ENCODE results near the gene MARCHF11.
A peak's percentile ranks its signal among the peaks of the same experiment; 100 is the strongest.

MARCHF11 gene

GRCh38 chr5:16179511-16179935 lies at the start of gene MARCHF11:
Gene MARCHF11 (minus strand): TSS chr5:16179791. CDS start chr5:16179575, 216 bp downstream.
- no peak for DNase-seq

GRCh38 chr5:16225927-16226326 lies 46.3 kb upstream of the MARCHF11 start:
- no peak for DNase-seq

GRCh38 chr5:16192311-16192710 lies 12.7 kb upstream of the MARCHF11 start:
- no peak for DNase-seq

- DNase-seq: no peak
Measured at GRCh38 chr5:16180789-16181082, 1.1 kb upstream of the MARCHF11 start.

GRCh38 chr5:16179936-16180788 lies 571 bp upstream of the MARCHF11 start:
- DNase-seq: no peak

GRCh38 chr5:16178745-16179372 lies 732 bp downstream of the MARCHF11 start:
- peak; percentile 40 to 41 for DNase-seq

- DNase-seq: no peak
Measured at GRCh38 chr5:16169550-16169949, 10.0 kb downstream of the MARCHF11 start.

- peak in 1 of 2 experiments; percentile 15 for DNase-seq
Measured at GRCh38 chr5:16160706-16161105, 18.9 kb downstream of the MARCHF11 start.

GRCh38 chr5:16159636-16160035 lies 20.0 kb downstream of the MARCHF11 start:
- no peak for DNase-seq

- DNase-seq: no peak
Measured at GRCh38 chr5:16156152-16156551, 23.4 kb downstream of the MARCHF11 start.

- no peak for DNase-seq
Measured at GRCh38 chr5:16152601-16153568, 26.7 kb downstream of the MARCHF11 start.

- DNase-seq: no peak
Measured at GRCh38 chr5:16149621-16150020, 30.0 kb downstream of the MARCHF11 start.

GRCh38 chr5:16147179-16147900 lies 32.3 kb downstream of the MARCHF11 start:
- DNase-seq: no peak

GRCh38 chr5:16144416-16144815 lies 35.2 kb downstream of the MARCHF11 start:
- no peak for DNase-seq

GRCh38 chr5:16143361-16144049 lies 36.1 kb downstream of the MARCHF11 start:
- DNase-seq: no peak

GRCh38 chr5:16140944-16141343 lies 38.6 kb downstream of the MARCHF11 start:
- DNase-seq: no peak

- DNase-seq: no peak
Measured at GRCh38 chr5:16140417-16140816, 39.2 kb downstream of the MARCHF11 start.

GRCh38 chr5:16137177-16137576 lies 42.4 kb downstream of the MARCHF11 start:
- DNase-seq: no peak

- no peak for DNase-seq
Measured at GRCh38 chr5:16135506-16135905, 44.1 kb downstream of the MARCHF11 start.

- DNase-seq: no peak
Measured at GRCh38 chr5:16135003-16135402, 44.6 kb downstream of the MARCHF11 start.

- DNase-seq: no peak
Measured at GRCh38 chr5:16134204-16134603, 45.4 kb downstream of the MARCHF11 start.

- DNase-seq: no peak
Measured at GRCh38 chr5:16131878-16132277, 47.7 kb downstream of the MARCHF11 start.

Data from activated T-cell treated with anti-CD3 and anti-CD28 coated beads, Interleukin-2, amount 50 U/mL, for 48 hours (primary cell).